ENCODE results near the gene ZFP36L2. TPM values are rescaled to one million over a fixed set of nuclear protein-coding genes. Genes with fewer than 3 reads are reported as not detected.

The ZFP36L2 gene
- total RNA-seq, 4 donors from 2014 or later: 93.9 to 141 (median 95.4) TPM

- ATAC-seq (ENCODE audit: low FRiP score): no peak
- DNase-seq (ENCODE audit: low spot score): no peak
- no peak for TF ChIP-seq CTCF (IDR thresholded peaks at IDR 0.05)
Measured at GRCh38 chr2:43183743-43184142, 42.7 kb downstream of the ZFP36L2 start.

GRCh38 chr2:43180897-43181296, 45.5 kb downstream of the ZFP36L2 start:
- ATAC-seq (ENCODE audit: low FRiP score) (no peak), DNase-seq (ENCODE audit: low spot score) (no peak)
- TF ChIP-seq CTCF (IDR thresholded peaks at IDR 0.05): no peak

- ATAC-seq (ENCODE audit: low FRiP score): no peak
- no peak for DNase-seq (ENCODE audit: low spot score)
- no peak for TF ChIP-seq CTCF (IDR thresholded peaks at IDR 0.05)
Measured at GRCh38 chr2:43179942-43180341, 46.5 kb downstream of the ZFP36L2 start.

- no peak for DNase-seq (ENCODE audit: low spot score)
- no peak for TF ChIP-seq CTCF (IDR thresholded peaks at IDR 0.05)
- peak; percentile 98 for ATAC-seq (ENCODE audit: low FRiP score)
Measured at GRCh38 chr2:43178602-43179542, 47.5 kb downstream of the ZFP36L2 start.

GRCh38 chr2:43178055-43178598, 48.3 kb downstream of the ZFP36L2 start:
- no peak for TF ChIP-seq CTCF (IDR thresholded peaks at IDR 0.05)
- no peak for DNase-seq (ENCODE audit: low spot score)
- no peak for ATAC-seq (ENCODE audit: low FRiP score)

GRCh38 chr2:43176449-43176848, 50.0 kb downstream of the ZFP36L2 start:
- no peak for DNase-seq (ENCODE audit: low spot score)
- no peak for TF ChIP-seq CTCF (IDR thresholded peaks at IDR 0.05)

GRCh38 chr2:43175876-43176275, 50.5 kb downstream of the ZFP36L2 start:
- ATAC-seq (ENCODE audit: low FRiP score): no peak
- TF ChIP-seq CTCF (IDR thresholded peaks at IDR 0.05): no peak
- no peak for DNase-seq (ENCODE audit: low spot score)

More at GRCh38 chr2:43176449-43176848, 50.0 kb downstream of the ZFP36L2 start:
- no peak for ATAC-seq (ENCODE audit: low FRiP score)

All from omental fat pad (tissue), 4 donors.